G401 (cell line): Measurements from ENCODE around the gene NINJ1. TPM values are rescaled to one million over a fixed set of nuclear protein-coding genes. Genes with fewer than 3 reads are reported as not detected.

Experiments used
- DNase-seq: peaks from one replicate; pipeline ENCODE4 v3.0.0-alpha.2; 2015; ENCODE audit warnings: low spot score
- in situ Hi-C: cut with HindIII; loops from 2 replicates; pipeline ENCODE4 v1.10.0; 2016; ENCODE audit warnings: low sequenced_read_pairs, mixed read lengths
- total RNA-seq: library from RNA; depleted of rRNA; stranded (reverse); fragments of >200 nt; shearing (Covaris generic); gene quantifications from 2 replicates; pipeline ENCODE4 v1.2.3, GENCODE V29; 2014; rRNA removed

The NINJ1 gene
- total RNA-seq, 1 experiment from 2014 or later = 25.6 TPM

DNA sequence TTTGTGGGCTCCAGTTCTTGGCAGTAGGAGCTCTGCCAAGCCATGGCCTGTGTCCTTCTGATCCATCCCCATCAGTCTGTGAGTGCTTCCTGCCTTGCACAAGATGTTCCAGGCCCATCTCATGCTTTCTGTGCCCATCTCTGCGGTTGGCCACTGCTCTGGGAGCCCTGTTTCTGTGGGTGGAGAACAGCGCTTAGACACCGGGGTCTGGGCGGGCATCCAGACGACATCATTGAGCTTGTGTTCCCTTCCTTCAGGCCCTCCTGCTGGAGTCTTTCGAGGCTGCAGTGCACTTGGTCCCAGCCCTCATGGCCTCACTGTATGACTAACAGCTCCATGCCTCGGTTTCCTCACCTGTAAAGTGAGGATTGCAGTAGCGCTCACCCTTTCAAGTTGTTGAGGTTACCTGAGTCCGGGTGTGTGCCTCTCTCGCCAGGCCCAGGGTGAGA lies 52.9 kb downstream of the NINJ1 start:
- in situ Hi-C loops = no loop called here
- no peak for DNase-seq

DNA sequence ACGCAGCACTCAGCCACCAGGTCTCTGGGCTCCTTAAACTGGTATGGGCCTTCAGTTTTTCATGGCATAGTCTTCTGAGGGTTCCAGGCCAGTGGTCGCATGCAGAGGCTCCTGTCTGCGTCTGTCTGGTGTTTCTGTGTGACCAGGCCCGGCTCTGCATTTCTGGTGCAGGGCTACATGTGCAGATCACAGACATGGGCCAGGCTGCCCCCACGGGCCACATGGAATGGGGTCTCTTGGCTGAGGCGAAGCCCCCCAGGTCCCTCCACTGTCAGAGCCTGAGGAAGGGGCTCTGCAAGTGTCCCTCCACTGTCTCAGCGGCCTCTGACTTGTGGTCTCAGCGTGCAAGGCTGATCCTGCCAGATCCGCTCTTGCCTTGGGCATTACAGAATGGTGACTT lies 53.6 kb downstream of the NINJ1 start:
- no peak for DNase-seq
- in situ Hi-C loops = no loop called here

DNA sequence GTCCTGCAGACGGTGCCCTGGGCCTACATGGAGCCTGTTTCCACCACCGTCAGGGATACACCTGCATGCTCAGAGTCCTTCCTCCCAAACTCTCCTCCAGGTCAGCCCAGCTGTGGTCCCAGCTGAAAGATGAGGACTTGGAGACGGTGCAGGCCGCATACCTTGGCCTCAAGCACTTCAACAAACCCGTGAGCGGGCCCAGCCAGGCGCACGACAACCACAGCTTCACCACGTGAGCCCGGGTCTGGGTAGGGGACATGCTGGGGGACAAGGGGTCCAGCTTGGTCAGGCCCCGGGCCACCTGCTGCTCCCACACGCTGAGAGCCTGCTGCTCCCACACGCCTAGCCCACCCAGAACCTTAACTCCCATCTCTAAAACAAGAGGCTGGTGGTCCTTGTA lies 54.7 kb downstream of the NINJ1 start:
- in situ Hi-C loops = no loop called here
- no peak for DNase-seq

DNA sequence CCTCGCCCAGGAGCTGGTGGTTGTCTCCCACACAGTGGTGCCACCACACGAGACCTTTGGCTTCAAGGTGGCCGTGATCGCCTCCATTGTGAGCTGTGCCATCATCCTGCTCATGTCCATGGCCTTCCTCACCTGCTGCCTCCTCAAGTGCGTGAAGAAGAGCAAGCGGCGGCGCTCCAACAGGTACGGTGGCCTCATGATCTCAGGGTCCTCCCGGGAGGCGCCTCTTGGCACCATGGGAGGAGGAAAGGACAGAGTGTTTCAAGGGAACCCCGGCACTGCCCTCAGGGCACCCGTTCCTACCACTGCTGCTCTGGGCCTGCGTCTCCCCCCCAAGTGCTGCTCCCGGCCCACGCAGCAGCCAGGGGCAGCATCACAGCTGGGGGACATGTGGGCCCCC lies 56.2 kb downstream of the NINJ1 start:
- no peak for DNase-seq
- in situ Hi-C loops = no loop called here

DNA sequence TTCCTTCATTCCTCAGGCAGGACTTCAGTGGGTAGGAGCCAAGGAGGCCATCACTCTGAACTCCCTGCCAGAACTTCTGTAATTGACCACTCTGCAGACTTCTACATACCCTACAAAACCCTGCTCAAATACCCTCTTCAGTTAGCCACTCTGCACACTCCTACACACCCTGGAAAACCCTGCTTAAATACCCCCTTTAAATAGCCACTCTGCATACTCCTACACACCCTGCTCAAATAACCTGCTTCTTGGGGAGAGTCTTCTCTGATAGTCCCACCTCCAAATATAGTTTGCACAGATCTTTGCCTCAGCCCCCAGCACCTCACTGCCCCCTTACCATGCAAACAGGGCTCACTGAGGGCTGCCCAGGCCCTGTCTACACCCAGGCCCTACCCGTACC lies 56.7 kb downstream of the NINJ1 start:
- in situ Hi-C loops = no loop called here
- no peak for DNase-seq

DNA sequence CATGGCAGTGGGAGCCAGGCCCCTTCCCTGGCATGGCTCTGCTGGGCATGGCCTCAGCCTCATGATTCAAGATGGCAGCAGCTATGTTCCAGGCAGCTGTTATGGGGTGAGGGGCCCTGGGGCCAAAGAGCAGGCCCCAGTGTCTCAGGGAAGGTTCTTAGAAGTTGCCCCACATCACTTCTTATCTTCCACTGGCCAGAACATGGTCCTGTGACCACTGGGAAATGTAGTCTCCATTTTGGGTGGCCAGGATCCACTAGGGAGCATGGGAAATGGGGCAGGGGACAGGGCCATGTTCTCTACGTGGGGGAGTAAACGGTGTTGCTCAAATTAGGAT lies 57.3 kb downstream of the NINJ1 start:
- no peak for DNase-seq
- in situ Hi-C loops = no loop called here

DNA sequence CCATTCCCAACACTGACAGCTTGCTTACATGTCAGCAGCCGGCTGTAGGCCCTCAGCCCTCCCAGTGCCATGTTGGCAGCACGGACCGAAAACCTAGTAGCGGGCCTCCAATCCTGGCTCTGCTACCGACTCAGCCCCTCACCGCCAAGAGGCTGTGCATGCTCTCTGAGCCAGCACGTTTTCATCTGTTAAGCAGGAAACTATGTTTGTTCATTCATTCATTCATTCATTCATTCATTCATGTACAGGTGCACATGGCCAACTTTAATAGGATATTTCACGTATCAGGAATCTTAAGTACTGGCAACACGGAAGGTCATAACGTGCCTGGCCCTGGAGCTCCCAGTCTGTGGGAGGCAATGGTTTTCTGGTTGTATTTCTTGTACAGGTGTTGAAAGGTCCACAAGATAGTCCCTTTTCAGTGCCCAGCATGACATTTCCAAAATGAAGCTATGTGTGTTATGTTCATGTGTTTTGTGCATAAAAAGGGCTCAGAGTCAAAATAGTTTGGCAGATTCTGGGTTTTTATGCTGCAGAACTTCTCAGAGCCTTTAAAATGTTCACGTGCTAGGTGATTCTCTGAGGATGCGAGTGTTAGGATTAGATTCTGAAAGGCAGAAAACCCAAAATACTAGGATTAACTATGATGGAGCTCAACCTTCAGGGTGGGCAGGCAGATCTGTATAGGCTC lies 57.8 kb downstream of the NINJ1 start:
- in situ Hi-C loops = no loop called here
- DNase-seq = no peak

DNA sequence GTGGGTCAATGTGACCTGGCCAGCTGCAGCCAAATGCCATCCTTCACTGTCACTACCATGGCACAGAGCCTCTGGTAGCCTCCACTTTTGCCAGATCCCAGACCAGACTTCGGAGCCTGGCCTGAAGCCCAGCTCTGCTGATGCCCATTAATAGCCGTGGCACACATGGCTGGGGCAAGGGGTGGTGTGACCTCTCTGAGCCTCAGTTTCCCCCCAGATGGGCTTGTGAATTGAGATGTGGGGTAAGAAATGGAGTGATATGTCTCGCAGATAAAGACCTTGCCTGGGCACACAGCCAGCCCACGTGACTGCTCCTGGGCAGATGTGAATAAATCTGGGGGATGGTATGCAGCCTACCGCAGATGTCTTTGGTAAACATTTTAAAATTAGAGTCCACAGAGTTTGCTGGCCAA lies 61.7 kb downstream of the NINJ1 start:
- DNase-seq = no peak
- in situ Hi-C loops = no loop called here

Other genes with a start within 250 kb of the NINJ1 start
- 0.06 TPM in 1 of 2 replicates, not detected in the other for gene FGD3, start 186.7 kb downstream of the NINJ1 start, total RNA-seq
- gene SUSD3, start 75.5 kb downstream of the NINJ1 start, total RNA-seq = not detected in 2 replicates
- 31.4 and 36.7 TPM in 2 replicates for gene CARD19, start 38.0 kb downstream of the NINJ1 start, total RNA-seq
- gene WNK2, start 49.9 kb upstream of the NINJ1 start, total RNA-seq = 5.8 and 8.9 TPM in 2 replicates